ENCODE results near the gene SYCP2.
A peak's percentile ranks its signal among the peaks of the same experiment; 100 is the strongest.

Gene SYCP2

DNA sequence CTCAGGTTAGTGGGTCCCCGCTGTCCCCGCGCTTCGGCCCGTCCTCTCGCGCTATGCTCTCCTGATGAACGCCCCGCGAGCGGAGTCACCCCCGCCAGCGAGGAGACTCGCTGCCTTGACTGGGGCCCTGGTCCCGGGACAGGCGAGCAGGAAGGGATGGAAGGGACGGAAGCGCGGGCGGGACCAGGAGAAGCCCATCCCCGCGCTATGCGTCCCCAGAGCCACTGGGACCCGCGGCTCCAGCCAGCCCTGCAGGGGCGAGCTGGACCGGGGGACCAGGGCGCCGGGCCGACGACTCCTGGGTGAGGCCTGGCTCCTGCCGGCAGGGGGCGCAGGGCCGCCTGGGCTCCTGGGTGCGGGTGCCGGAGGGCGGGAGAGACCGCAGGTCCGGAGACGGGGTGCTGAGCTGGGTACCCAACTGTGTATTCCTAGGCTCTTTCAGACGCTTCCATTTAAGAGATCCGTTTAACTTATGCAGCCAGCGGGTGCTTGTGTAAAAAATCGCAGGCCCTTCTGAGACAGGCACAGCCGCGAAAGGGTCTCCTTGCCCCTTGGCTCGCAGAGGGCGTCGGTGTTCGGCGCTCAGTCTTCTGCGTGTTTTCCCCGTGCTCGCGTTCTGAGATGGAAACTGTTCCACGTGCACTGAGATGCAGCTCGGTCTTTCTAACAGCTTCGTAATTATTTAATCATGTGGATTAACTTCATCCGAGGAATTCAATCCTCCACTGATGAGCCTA lies 580 bp upstream of the SYCP2 start:
- DNase-seq = peak; percentile 60 to 76
- Histone ChIP-seq H4K91ac (ENCODE audit: low read depth, low read length) (peak overlapping the region; percentile 43), H2BK5ac (ENCODE audit: low read depth, low read length, poor library complexity) (no peak overlapping the region), H3K18ac (ENCODE audit: low read length) (peak overlapping the region; percentile 75), H3K36me3 (ENCODE audit: control insufficient read depth in 1 of 2, insufficient read depth in 2 of 2, low read length in 2 of 2) (no peaks in the 10 kb centered on the region), H3K23ac (ENCODE audit: low read length) (no peak overlapping the region), H4K12ac (ENCODE audit: low read depth, low read length) (peak overlapping the region; percentile 87), H3K4me3 (ENCODE audit: low read depth, low read length) (peak overlapping the region; percentile 75), H3K9ac (ENCODE audit: low read length) (peak overlapping the region; percentile 70), H3K27me3 (ENCODE audit: insufficient read depth, low read length) (no peaks in the 10 kb centered on the region), H3K4me2 (ENCODE audit: low read length) (peak overlapping the region; percentile 96), H4K8ac (ENCODE audit: low read depth, low read length) (peak overlapping the region; percentile 97), H2AK5ac (ENCODE audit: low read length) (no peak overlapping the region), H3K14ac (ENCODE audit: low read length) (peak overlapping the region; percentile 68), H2AFZ (ENCODE audit: insufficient read depth, low read length, poor library complexity) (peak overlapping the region; percentile 99), H2BK120ac (ENCODE audit: insufficient read depth, low read length, poor library complexity) (peak overlapping the region; percentile 20), H3K4ac (ENCODE audit: low read depth, low read length) (peak overlapping the region; percentile 75), H2BK12ac (ENCODE audit: low read length) (peak overlapping the region; percentile 61), H3K27ac (ENCODE audit: low read depth, low read length) (no peak overlapping the region), H3K79me1 (ENCODE audit: low read length) (peaks cover 5% of the 10 kb centered on the region), H3K79me2 (ENCODE audit: control insufficient read depth, insufficient read depth, low read length, poor library complexity) (peaks cover 3% of the 10 kb centered on the region), H3K4me1 (ENCODE audit: control insufficient read depth in 1 of 2, insufficient read depth in 2 of 2, low read length in 2 of 2) (peaks cover 8 to 11% of the 10 kb centered on the region in 2 experiments), H3K9me3 (ENCODE audit: insufficient read depth, low read depth, low read length) (peaks cover 5% of the 10 kb centered on the region)
- no CpG with 5 or more reads among the region's 59 CpGs for WGBS (ENCODE audit: extremely low coverage, insufficient coverage, insufficient read length)

DNA sequence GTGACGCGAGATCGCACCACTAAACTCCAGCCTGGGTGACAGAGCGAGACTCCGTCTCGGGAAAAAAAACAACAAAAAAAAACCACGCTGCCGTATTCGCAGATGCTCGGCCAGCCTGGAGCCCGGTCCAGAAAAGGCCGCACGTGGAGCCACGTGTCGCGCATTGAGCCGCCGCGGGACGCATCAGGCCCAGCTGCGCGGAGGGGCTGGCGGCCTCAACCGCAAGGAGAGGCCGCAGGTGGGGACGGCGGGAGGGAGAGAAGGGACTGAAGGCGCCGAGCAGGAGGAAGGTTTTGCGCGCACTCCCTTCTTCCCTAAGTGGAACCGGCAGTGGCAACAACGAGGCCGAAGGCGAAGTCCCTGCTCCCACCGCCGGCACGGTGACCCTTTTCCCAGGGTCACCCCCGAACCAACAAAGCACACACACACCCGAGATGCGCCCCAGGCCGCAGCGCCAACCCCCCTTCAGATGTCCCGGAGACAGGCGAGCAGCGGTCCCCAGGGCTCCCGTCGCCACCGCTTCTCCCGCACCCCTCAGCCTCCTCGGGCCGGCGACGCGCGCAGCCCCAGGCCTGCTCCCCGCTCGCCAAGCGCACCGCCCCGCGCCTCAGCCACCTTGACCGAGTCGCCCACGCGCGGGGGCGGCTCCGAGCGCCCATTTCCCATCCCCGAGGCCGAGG lies 681 bp downstream of the SYCP2 start:
- WGBS (ENCODE audit: extremely low coverage, insufficient coverage, insufficient read length) = no CpG with 5 or more reads among the region's 72 CpGs
- H3K4ac ChIP-seq (ENCODE audit: low read depth, low read length) = no peak overlapping the region

DNA sequence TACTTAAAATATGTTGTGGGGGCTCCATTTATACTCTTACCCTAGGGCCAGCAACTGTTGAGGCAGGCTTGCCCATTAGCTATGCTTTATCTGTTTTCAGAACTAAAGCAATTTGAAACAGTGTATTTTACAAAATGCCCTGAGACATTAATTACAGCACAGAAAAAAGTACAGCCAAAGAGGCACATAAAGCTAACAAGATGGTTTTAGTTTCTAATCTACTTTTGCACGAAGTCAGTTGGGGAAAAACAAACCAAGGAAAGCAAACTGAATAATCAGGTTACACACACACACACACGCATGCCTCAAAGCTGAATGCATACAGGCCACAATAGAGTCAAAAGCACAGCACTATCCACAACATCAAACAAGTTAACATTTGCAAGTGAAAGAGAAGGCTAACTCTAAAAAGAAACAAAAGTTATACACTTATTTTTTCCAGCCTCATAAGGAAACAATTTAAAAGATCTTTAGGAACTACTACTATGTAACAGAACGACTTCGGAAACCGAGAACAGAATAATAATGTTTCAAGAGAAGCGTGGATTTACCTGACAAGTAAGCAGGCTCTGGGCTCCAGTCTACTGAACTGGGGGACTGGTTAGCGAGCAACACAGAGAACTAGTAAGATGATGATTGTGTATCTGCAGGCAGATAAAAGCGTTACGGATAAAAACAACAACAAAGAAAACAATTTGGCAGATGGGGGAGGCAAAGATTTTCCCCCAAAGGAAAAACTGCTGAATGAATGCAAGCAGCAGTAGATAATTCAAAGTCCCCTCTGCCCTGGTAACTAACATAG lies 1.7 kb downstream of the SYCP2 start:
- Histone ChIP-seq H3K23ac (ENCODE audit: low read length) (no peak overlapping the region), H3K79me1 (ENCODE audit: low read length) (peaks cover 5% of the 10 kb centered on the region), H3K27me3 (ENCODE audit: insufficient read depth, low read length) (no peaks in the 10 kb centered on the region), H3K9me3 (ENCODE audit: insufficient read depth, low read depth, low read length) (peaks cover 4% of the 10 kb centered on the region), H2BK120ac (ENCODE audit: insufficient read depth, low read length, poor library complexity) (no peak overlapping the region), H3K27ac (ENCODE audit: low read depth, low read length) (no peak overlapping the region), H3K9ac (ENCODE audit: low read length) (no peak overlapping the region), H3K36me3 (ENCODE audit: control insufficient read depth in 1 of 2, insufficient read depth in 2 of 2, low read length in 2 of 2) (no peaks in the 10 kb centered on the region), H2AK5ac (ENCODE audit: low read length) (no peak overlapping the region), H2AFZ (ENCODE audit: insufficient read depth, low read length, poor library complexity) (no peak overlapping the region), H2BK5ac (ENCODE audit: low read depth, low read length, poor library complexity) (no peak overlapping the region), H2BK12ac (ENCODE audit: low read length) (no peak overlapping the region), H3K4ac (ENCODE audit: low read depth, low read length) (no peak overlapping the region), H3K14ac (ENCODE audit: low read length) (no peak overlapping the region), H3K4me3 (ENCODE audit: low read depth, low read length) (no peak overlapping the region), H4K8ac (ENCODE audit: low read depth, low read length) (no peak overlapping the region), H3K18ac (ENCODE audit: low read length) (no peak overlapping the region), H4K12ac (ENCODE audit: low read depth, low read length) (no peak overlapping the region), H3K4me2 (ENCODE audit: low read length) (no peak overlapping the region), H4K91ac (ENCODE audit: low read depth, low read length) (no peak overlapping the region), H3K79me2 (ENCODE audit: control insufficient read depth, insufficient read depth, low read length, poor library complexity) (peaks cover 3% of the 10 kb centered on the region), H3K4me1 (ENCODE audit: control insufficient read depth in 1 of 2, insufficient read depth in 2 of 2, low read length in 2 of 2) (peaks cover 0 to 5% of the 10 kb centered on the region in 2 experiments)
- WGBS (ENCODE audit: extremely low coverage, insufficient coverage, insufficient read length) = no CpG with 5 or more reads among the region's 9 CpGs
- DNase-seq = no peak

More for the DNA sequence above, 681 bp downstream of the SYCP2 start:
- Histone ChIP-seq H3K27me3 (ENCODE audit: insufficient read depth, low read length) (no peaks in the 10 kb centered on the region), H2BK12ac (ENCODE audit: low read length) (no peak overlapping the region), H3K4me1 (ENCODE audit: control insufficient read depth in 1 of 2, insufficient read depth in 2 of 2, low read length in 2 of 2) (peaks cover 0 to 5% of the 10 kb centered on the region in 2 experiments), H3K79me2 (ENCODE audit: control insufficient read depth, insufficient read depth, low read length, poor library complexity) (peaks cover 3% of the 10 kb centered on the region), H2AFZ (ENCODE audit: insufficient read depth, low read length, poor library complexity) (peak overlapping the region; percentile 30), H4K8ac (ENCODE audit: low read depth, low read length) (no peak overlapping the region), H3K36me3 (ENCODE audit: control insufficient read depth in 1 of 2, insufficient read depth in 2 of 2, low read length in 2 of 2) (no peaks in the 10 kb centered on the region), H3K4me3 (ENCODE audit: low read depth, low read length) (no peak overlapping the region), H3K9me3 (ENCODE audit: insufficient read depth, low read depth, low read length) (peaks cover 4% of the 10 kb centered on the region), H3K9ac (ENCODE audit: low read length) (no peak overlapping the region), H4K12ac (ENCODE audit: low read depth, low read length) (no peak overlapping the region), H3K18ac (ENCODE audit: low read length) (no peak overlapping the region), H3K79me1 (ENCODE audit: low read length) (peaks cover 5% of the 10 kb centered on the region), H3K23ac (ENCODE audit: low read length) (no peak overlapping the region), H4K91ac (ENCODE audit: low read depth, low read length) (no peak overlapping the region), H2BK5ac (ENCODE audit: low read depth, low read length, poor library complexity) (no peak overlapping the region), H3K4me2 (ENCODE audit: low read length) (no peak overlapping the region), H2BK120ac (ENCODE audit: insufficient read depth, low read length, poor library complexity) (no peak overlapping the region), H3K27ac (ENCODE audit: low read depth, low read length) (no peak overlapping the region), H3K14ac (ENCODE audit: low read length) (no peak overlapping the region), H2AK5ac (ENCODE audit: low read length) (no peak overlapping the region)
- no peak for DNase-seq

DNA sequence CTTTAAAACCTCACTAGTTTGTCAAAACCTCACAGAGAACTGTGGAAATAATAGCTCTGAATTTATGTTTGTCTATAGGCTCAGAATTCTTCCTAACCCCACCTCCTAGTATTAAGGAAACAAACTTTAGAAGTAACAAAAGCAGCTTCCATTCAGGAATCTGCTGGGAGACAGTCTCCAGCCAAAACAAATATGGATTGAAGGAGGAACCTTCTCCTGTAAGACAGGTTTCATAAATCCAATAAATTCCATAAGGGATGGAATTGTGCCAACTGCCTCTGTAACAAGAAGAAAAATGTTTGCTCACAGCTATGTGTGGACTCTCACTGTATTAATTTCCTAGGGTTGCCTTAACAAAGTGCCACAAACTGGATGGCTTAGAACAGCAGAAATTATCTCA lies 7.5 kb downstream of the SYCP2 start:
- Histone ChIP-seq H3K27ac (ENCODE audit: low read depth, low read length) (no peak overlapping the region), H4K8ac (ENCODE audit: low read depth, low read length) (no peak overlapping the region), H2BK120ac (ENCODE audit: insufficient read depth, low read length, poor library complexity) (no peak overlapping the region), H2BK12ac (ENCODE audit: low read length) (no peak overlapping the region), H3K4me2 (ENCODE audit: low read length) (no peak overlapping the region), H3K4me1 (ENCODE audit: control insufficient read depth in 1 of 2, insufficient read depth in 2 of 2, low read length in 2 of 2) (no peaks in the 10 kb centered on the region), H3K79me1 (ENCODE audit: low read length) (no peaks in the 10 kb centered on the region), H3K14ac (ENCODE audit: low read length) (no peak overlapping the region), H4K12ac (ENCODE audit: low read depth, low read length) (no peak overlapping the region), H2AFZ (ENCODE audit: insufficient read depth, low read length, poor library complexity) (no peak overlapping the region), H3K9me3 (ENCODE audit: insufficient read depth, low read depth, low read length) (no peaks in the 10 kb centered on the region), H3K27me3 (ENCODE audit: insufficient read depth, low read length) (no peaks in the 10 kb centered on the region), H4K91ac (ENCODE audit: low read depth, low read length) (no peak overlapping the region), H3K9ac (ENCODE audit: low read length) (no peak overlapping the region), H3K36me3 (ENCODE audit: control insufficient read depth in 1 of 2, insufficient read depth in 2 of 2, low read length in 2 of 2) (no peaks in the 10 kb centered on the region), H3K23ac (ENCODE audit: low read length) (no peak overlapping the region), H3K4me3 (ENCODE audit: low read depth, low read length) (no peak overlapping the region), H3K18ac (ENCODE audit: low read length) (no peak overlapping the region), H3K4ac (ENCODE audit: low read depth, low read length) (no peak overlapping the region), H3K79me2 (ENCODE audit: control insufficient read depth, insufficient read depth, low read length, poor library complexity) (no peaks in the 10 kb centered on the region), H2BK5ac (ENCODE audit: low read depth, low read length, poor library complexity) (no peak overlapping the region), H2AK5ac (ENCODE audit: low read length) (no peak overlapping the region)
- DNase-seq = no peak

Measured in trophoblast cell (in vitro differentiated cells and primary cell).